SK-N-SH (cell line): ENCODE results near the gene ZFYVE19. TPM values are rescaled to one million over a fixed set of nuclear protein-coding genes. Genes with fewer than 3 reads are reported as not detected.

ENCODE experiments used
- CTCF ChIA-PET: fragments of 300-600, 350-600 bp; formaldehyde crosslinking; extraction: SDS; loops from one replicate; lab custom pipeline; 2021; lab: Yijun Ruan, JAX
- POLR2A ChIA-PET: fragments of 350-600 bp; sonication (Branson Sonifier 250); formaldehyde crosslinking; extraction: SDS; loops from one replicate; lab custom pipeline; 2020; ENCODE audit warnings: antibody characterized with exemption, inconsistent platforms; lab: Yijun Ruan, JAX
- DNase-seq: peaks from one replicate; pipeline ENCODE4 v3.0.0; 2012
- H2AFZ ChIP-seq: fragments of 200-600 bp; sonication (generic); 2 replicates; pipeline ENCODE4 v1.8.1; 2016; ENCODE audit warnings: antibody characterized with exemption, mild to moderate bottlenecking, low read depth
- H3F3A ChIP-seq: fragments of 200-600 bp; sonication (generic); replicated peaks from 2 replicates; pipeline ENCODE3; 2016; ENCODE audit warnings: antibody characterized with exemption, mild to moderate bottlenecking; ENCODE audit not compliant: insufficient read depth
- H3K27ac ChIP-seq, 2 experiments: fragments of 200-500 bp in 1 of 2; fragments of 200-600 bp in 1 of 2; sonication (Bioruptor generic) in 1 of 2; sonication (generic), shearing (Covaris generic) in 1 of 2; 2 replicates each; pipeline versions ENCODE4 v1.5.1 to v1.6.1; 2014 to 2016; ENCODE audit warnings: low read depth in 2 of 2, inconsistent platforms in 1 of 2, low read length in 1 of 2, mild to moderate bottlenecking in 1 of 2, mixed read lengths in 1 of 2
- H3K27me3 ChIP-seq: fragments of 200-600 bp; sonication (generic), shearing (Covaris generic); 2 replicates; pipeline ENCODE4 v1.6.1; 2016; ENCODE audit warnings: mixed run types; ENCODE audit not compliant: insufficient read depth
- H3K36me3 ChIP-seq, 2 experiments: fragments of 200-500 bp in 1 of 2; fragments of 200-600 bp in 1 of 2; sonication (Bioruptor generic) in 1 of 2; sonication (generic) in 1 of 2; replicated peaks in 1 of 2; 2 replicates each; pipeline versions ENCODE3 to v1.5.1; 2014 to 2016; ENCODE audit warnings: low read length in 1 of 2, mild to moderate bottlenecking in 1 of 2; ENCODE audit not compliant: insufficient read depth in 2 of 2, control insufficient read depth in 1 of 2
- H3K4me1 ChIP-seq, 2 experiments: fragments of 200-500 bp in 1 of 2; fragments of 200-600 bp in 1 of 2; sonication (Bioruptor generic) in 1 of 2; sonication (generic), shearing (Covaris generic) in 1 of 2; 2 replicates each; pipeline versions ENCODE4 v1.5.1 to v1.6.1; 2014 to 2016; ENCODE audit warnings: low read depth in 1 of 2, low read length in 1 of 2, mixed run types in 1 of 2; ENCODE audit not compliant: insufficient read depth in 2 of 2, control insufficient read depth in 1 of 2
- H3K4me2 ChIP-seq: fragments of 200-600 bp; sonication (generic), shearing (Covaris generic); 2 replicates; pipeline ENCODE4 v1.6.1; 2017; ENCODE audit warnings: mixed run types
- H3K4me3 ChIP-seq, 2 experiments: fragments of 200-500 bp in 1 of 2; fragments of 200-600 bp in 1 of 2; sonication (Bioruptor generic) in 1 of 2; sonication (generic), shearing (Covaris generic) in 1 of 2; 2 replicates each; pipeline versions ENCODE4 v1.5.1 to v1.8.1; 2014 to 2016; ENCODE audit warnings: low read depth in 2 of 2, inconsistent platforms in 1 of 2, low read length in 1 of 2, mild to moderate bottlenecking in 1 of 2, mixed read lengths in 1 of 2, moderate library complexity in 1 of 2
- H3K79me2 ChIP-seq: fragments of 200-600 bp; sonication (generic); 2 replicates; pipeline ENCODE4 v1.8.1; 2017; ENCODE audit warnings: mild to moderate bottlenecking; ENCODE audit not compliant: insufficient read depth
- H3K9ac ChIP-seq: fragments of 200-600 bp; sonication (generic); 2 replicates; pipeline ENCODE4 v1.6.1; 2017; ENCODE audit warnings: mixed run types
- H3K9me2 ChIP-seq: fragments of 200-600 bp; sonication (generic); 2 replicates; pipeline ENCODE4 v1.6.1; 2017; ENCODE audit warnings: mixed run types
- H3K9me3 ChIP-seq: fragments of 200-600 bp; sonication (generic); 2 replicates; pipeline ENCODE4 v1.6.1; 2017; ENCODE audit warnings: mixed run types, mild to moderate bottlenecking, moderate library complexity
- H4K20me1 ChIP-seq: fragments of 200-600 bp; sonication (generic); 2 replicates; pipeline ENCODE4 v1.6.1; 2017; ENCODE audit warnings: mild to moderate bottlenecking, mixed run types; ENCODE audit not compliant: insufficient read depth
- ELF1 ChIP-seq: IDR thresholded peaks from 2 replicates; pipeline ENCODE4 v1.4.0; 2012
- EZH2phosphoT487 ChIP-seq: fragments of 200-600 bp; sonication (generic); IDR thresholded peaks from 2 replicates; pipeline ENCODE4 v1.6.1; 2017; ENCODE audit warnings: low read depth, mixed run types, mild to moderate bottlenecking, antibody characterized with exemption, moderate library complexity, borderline replicate concordance
- FOSL2 ChIP-seq: IDR thresholded peaks from 2 replicates; pipeline ENCODE4 v1.4.0; 2012; ENCODE audit warnings: low read depth, mild to moderate bottlenecking, moderate library complexity, borderline replicate concordance
- FOXJ3 ChIP-seq: sonication (generic); formaldehyde crosslinking; IDR thresholded peaks from 2 replicates; pipeline ENCODE4 v1.5.1; 2020; ENCODE audit warnings: mild to moderate bottlenecking, missing genetic modification reagents
- FOXM1 ChIP-seq: IDR thresholded peaks from 2 replicates; pipeline ENCODE4 v1.4.0; 2012; ENCODE audit warnings: low read depth, mild to moderate bottlenecking
- GABPA ChIP-seq: IDR thresholded peaks from 2 replicates; pipeline ENCODE4 v1.4.0; 2012; ENCODE audit warnings: low read depth, mild to moderate bottlenecking
- GATA2 ChIP-seq: sonication (generic); formaldehyde crosslinking; IDR thresholded peaks from 2 replicates; pipeline ENCODE4 v1.5.0; 2020; ENCODE audit warnings: mild to moderate bottlenecking, missing genetic modification reagents
- IRF3 ChIP-seq: fragments of 150-350 bp; IDR thresholded peaks from 2 replicates; pipeline ENCODE4 v1.6.1; 2016; ENCODE audit warnings: mild to moderate bottlenecking, low read depth, low read length
- JUND ChIP-seq: IDR thresholded peaks from 2 replicates; pipeline ENCODE4 v1.4.0; 2012
- MEF2A ChIP-seq: IDR thresholded peaks from 2 replicates; pipeline ENCODE4 v1.4.0; 2012; ENCODE audit warnings: low read depth, borderline replicate concordance
- NFIC ChIP-seq: IDR thresholded peaks from 2 replicates; pipeline ENCODE4 v1.4.0; 2012; ENCODE audit warnings: borderline replicate concordance
- NRF1 ChIP-seq: IDR thresholded peaks from 2 replicates; pipeline ENCODE4 v1.6.1; 2012; ENCODE audit warnings: low read depth, mild to moderate bottlenecking, low read length
- PBX3 ChIP-seq: IDR thresholded peaks from 2 replicates; pipeline ENCODE4; 2012
- RCOR1 ChIP-seq: fragments of 150-350 bp; IDR thresholded peaks from 2 replicates; pipeline ENCODE4 v1.6.1; 2017; ENCODE audit warnings: antibody characterized with exemption, low read length
- RFX5 ChIP-seq: IDR thresholded peaks from 2 replicates; pipeline ENCODE4 v1.6.1; 2012; ENCODE audit warnings: mild to moderate bottlenecking, improper control_type of control experiment, low read length
- RXRA ChIP-seq: IDR thresholded peaks from 2 replicates; pipeline ENCODE4 v1.4.0; 2012; ENCODE audit warnings: low read depth, mild to moderate bottlenecking, borderline replicate concordance
- SIN3A ChIP-seq: IDR thresholded peaks from 2 replicates; pipeline ENCODE4 v1.6.1; 2012; ENCODE audit warnings: low read depth, mild to moderate bottlenecking, low read length, moderate library complexity, borderline replicate concordance
- TCF12 ChIP-seq: IDR thresholded peaks from 2 replicates; pipeline ENCODE4 v1.4.0; 2012
- YY1 ChIP-seq: IDR thresholded peaks from 2 replicates; pipeline ENCODE4 v1.4.0; 2012; ENCODE audit warnings: low read depth, mild to moderate bottlenecking
- WGBS: methylation state at CpG from one replicate; pipeline ENCODE4 v1.1.6; 2017; ENCODE audit warnings: low lambda C conversion rate; 5-methylcytosine and 5-hydroxymethylcytosine counted together
- polyA plus RNA-seq, 3 experiments: library from polyadenylated mRNA; depleted of rRNA; stranded (reverse); fragments of >200 nt; gene quantifications; 2 replicates each; pipeline ENCODE4 v1.2.3, GENCODE V29; 2012
- TF ChIP-seq, protein P1 (sequence below): fragments of 200-600 bp; sonication (generic); IDR thresholded peaks from 2 replicates; pipeline ENCODE4 v1.6.1; 2017; ENCODE audit warnings: antibody characterized with exemption, mild to moderate bottlenecking, moderate library complexity

Gene ZFYVE19
- polyA plus RNA-seq, 1 of the 3 experiments (the other 2 are of a cell fraction), result 35.5 TPM

DNA sequence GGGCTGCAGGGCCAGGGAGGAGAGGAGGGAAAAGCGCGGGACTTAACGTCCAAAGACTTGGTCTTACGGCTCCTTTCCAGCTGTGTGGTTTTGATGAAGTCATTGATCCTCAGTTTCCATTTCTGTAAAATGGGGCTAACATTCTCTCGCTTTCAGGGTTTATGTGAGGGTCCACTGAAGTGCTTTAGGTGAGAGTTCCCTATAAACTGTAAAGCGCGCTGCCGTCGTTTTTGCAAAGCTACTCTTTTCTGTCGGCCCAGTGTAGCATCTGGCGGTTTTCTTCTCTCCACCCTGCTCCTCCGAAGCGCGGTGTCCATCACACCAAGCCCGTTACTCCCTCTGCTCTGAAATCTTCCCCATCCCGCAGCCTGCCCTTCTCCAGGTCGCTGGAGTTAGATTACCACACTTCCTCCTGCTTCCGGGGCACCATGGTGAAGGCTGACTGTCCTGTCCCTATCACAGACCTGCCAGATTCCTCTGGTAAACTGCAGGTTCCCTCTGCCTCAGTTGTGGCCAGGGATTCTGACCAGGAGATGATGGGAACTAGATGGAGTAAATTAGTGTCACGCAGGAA lies 1.1 kb downstream of the ZFYVE19 start:
- H3K36me3 ChIP-seq, result peaks cover 12 to 27% of the 10 kb centered on the region in 2 experiments
- no peak for TF ChIP-seq NFIC
- TF ChIP-seq SIN3A, result no peak
- TF ChIP-seq JUND, result no peak
- TF ChIP-seq ELF1, result no peak
- TF ChIP-seq GATA2 (CRISPR knock-in tag), result no peak
- TF ChIP-seq, protein P1, sequence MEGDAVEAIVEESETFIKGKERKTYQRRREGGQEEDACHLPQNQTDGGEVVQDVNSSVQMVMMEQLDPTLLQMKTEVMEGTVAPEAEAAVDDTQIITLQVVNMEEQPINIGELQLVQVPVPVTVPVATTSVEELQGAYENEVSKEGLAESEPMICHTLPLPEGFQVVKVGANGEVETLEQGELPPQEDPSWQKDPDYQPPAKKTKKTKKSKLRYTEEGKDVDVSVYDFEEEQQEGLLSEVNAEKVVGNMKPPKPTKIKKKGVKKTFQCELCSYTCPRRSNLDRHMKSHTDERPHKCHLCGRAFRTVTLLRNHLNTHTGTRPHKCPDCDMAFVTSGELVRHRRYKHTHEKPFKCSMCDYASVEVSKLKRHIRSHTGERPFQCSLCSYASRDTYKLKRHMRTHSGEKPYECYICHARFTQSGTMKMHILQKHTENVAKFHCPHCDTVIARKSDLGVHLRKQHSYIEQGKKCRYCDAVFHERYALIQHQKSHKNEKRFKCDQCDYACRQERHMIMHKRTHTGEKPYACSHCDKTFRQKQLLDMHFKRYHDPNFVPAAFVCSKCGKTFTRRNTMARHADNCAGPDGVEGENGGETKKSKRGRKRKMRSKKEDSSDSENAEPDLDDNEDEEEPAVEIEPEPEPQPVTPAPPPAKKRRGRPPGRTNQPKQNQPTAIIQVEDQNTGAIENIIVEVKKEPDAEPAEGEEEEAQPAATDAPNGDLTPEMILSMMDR, result no peak
- no peak for TF ChIP-seq TCF12
- no peak for TF ChIP-seq FOXJ3 (CRISPR knock-in tag)
- TF ChIP-seq PBX3, result no peak
- TF ChIP-seq YY1, result no peak
- TF ChIP-seq RCOR1, result no peak
- no peak for TF ChIP-seq EZH2phosphoT487
- H3K27me3 ChIP-seq, result no peaks in the 10 kb centered on the region
- H3K9me2 ChIP-seq, result no peaks in the 10 kb centered on the region
- ChIA-PET POLR2A (interaction anchor here (0.8 kb wide), 1 partner anchor 26 kb away, joined by 3 read pairs; no protein-coding TSS in a partner anchor), CTCF (interaction anchor here (0.5 to 2.9 kb wide), 6 partner anchors 25 to 129 kb away, joined by 3 to 11 read pairs (median 3); partner anchors contain the start of gene RHOV)
- 18% methylated on average over 19 of the region's 19 CpGs for WGBS
- H3K9me3 ChIP-seq, result no peaks in the 10 kb centered on the region
- H3K4me2 ChIP-seq, result peak overlapping the region; percentile 96
- H3K79me2 ChIP-seq, result peaks cover 56% of the 10 kb centered on the region
- peak; percentile 31 for DNase-seq
- H3K4me1 ChIP-seq, result peaks cover 4 to 15% of the 10 kb centered on the region in 2 experiments; a peak in 1 of 4 replicates
- H3K4me3 ChIP-seq, result peak overlapping the region; percentile 94 to 98
- peak overlapping the region; percentile 85; the same call in 1 of the 2 replicates for H2AFZ ChIP-seq
- H3K27ac ChIP-seq, result peak overlapping the region in 1 of 2 experiments; percentile 68; a peak in 1 of 4 replicates
- H3F3A ChIP-seq, result no peaks in the 10 kb centered on the region
- peak overlapping the region; percentile 62 for H3K9ac ChIP-seq
- no peaks in the 10 kb centered on the region for H4K20me1 ChIP-seq

DNA sequence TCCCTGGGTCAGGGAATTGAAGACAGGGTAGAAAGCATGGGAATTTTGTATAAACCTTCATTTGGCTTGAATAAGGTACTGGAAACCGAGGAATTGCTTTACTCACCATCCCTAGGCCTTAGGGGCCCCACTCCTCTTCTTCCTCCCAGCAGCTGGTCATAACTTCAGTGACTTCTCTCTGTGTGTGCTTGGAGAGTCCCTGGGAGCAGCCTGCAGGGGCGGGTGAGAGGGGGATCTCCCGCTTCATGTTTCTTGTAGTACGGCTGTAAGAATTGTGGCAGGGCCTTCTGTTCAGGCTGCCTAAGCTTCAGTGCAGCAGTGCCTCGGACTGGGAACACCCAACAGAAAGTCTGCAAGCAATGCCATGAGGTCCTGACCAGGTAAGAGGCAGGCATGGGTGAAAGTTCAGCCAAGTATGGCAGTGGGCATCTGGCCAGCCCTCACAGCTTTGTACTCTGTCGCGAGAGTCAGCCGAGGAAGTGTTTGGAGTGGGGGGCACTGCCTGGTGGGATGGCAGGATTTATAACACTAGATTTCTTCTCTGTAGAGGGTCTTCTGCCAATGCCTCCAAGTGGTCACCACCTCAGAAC lies 2.1 kb downstream of the ZFYVE19 start:
- H3K27me3 ChIP-seq, result no peaks in the 10 kb centered on the region
- no peaks in the 10 kb centered on the region for H3K9me2 ChIP-seq
- ChIA-PET CTCF (interaction anchor here (0.9 to 2.9 kb wide), 3 partner anchors 62 to 83 kb away, joined by 3 to 11 read pairs (median 3); partner anchors contain the start of gene RHOV), POLR2A (no interaction called here)
- H3K36me3 ChIP-seq, result peaks cover 10 to 37% of the 10 kb centered on the region in 2 experiments
- H3K4me3 ChIP-seq, result no peak overlapping the region
- H3F3A ChIP-seq, result no peaks in the 10 kb centered on the region
- no peaks in the 10 kb centered on the region for H4K20me1 ChIP-seq
- peaks cover 46% of the 10 kb centered on the region for H3K79me2 ChIP-seq
- no peak overlapping the region for H3K27ac ChIP-seq
- no peak for DNase-seq
- no peak for TF ChIP-seq FOXM1
- TF ChIP-seq NRF1, result no peak
- TF ChIP-seq FOXJ3 (CRISPR knock-in tag), result no peak
- no peak for TF ChIP-seq IRF3
- TF ChIP-seq MEF2A, result no peak
- TF ChIP-seq RFX5, result no peak
- TF ChIP-seq GABPA, result no peak
- TF ChIP-seq, protein P1, result no peak
- TF ChIP-seq RXRA, result no peak
- no peak for TF ChIP-seq SIN3A
- no peak for TF ChIP-seq FOSL2
- no peak for TF ChIP-seq PBX3
- H2AFZ ChIP-seq, result no peak overlapping the region
- 94% methylated on average over 8 of the region's 8 CpGs for WGBS
- peaks cover 4 to 15% of the 10 kb centered on the region in 2 experiments; a peak in 1 of 4 replicates for H3K4me1 ChIP-seq
- no peak overlapping the region for H3K9ac ChIP-seq
- peak overlapping the region; percentile 96; the same call in 1 of the 2 replicates for H3K4me2 ChIP-seq
- H3K9me3 ChIP-seq, result no peaks in the 10 kb centered on the region
